Mesendoderm (in vitro differentiated cells): ENCODE data around the gene CHST1.

Source experiments
- DNase-seq: peaks from one replicate; pipeline ENCODE4 v3.0.0; 2013
- H2AK5ac ChIP-seq: 2 replicates; pipeline ENCODE4 v1.6.1; 2013; ENCODE audit warnings: low read length, inconsistent platforms
- H2BK120ac ChIP-seq: 2 replicates; pipeline ENCODE4 v1.6.1; 2013; ENCODE audit warnings: low read depth, mild to moderate bottlenecking, low read length, moderate library complexity, mixed read lengths
- H2BK15ac ChIP-seq: replicated peaks from 2 replicates; pipeline ENCODE4 v1.6.1; 2013; ENCODE audit warnings: low read depth, mild to moderate bottlenecking, moderate library complexity
- H2BK5ac ChIP-seq: 2 replicates; pipeline ENCODE4 v1.6.1; 2013; ENCODE audit warnings: low read length, inconsistent platforms
- H3K18ac ChIP-seq: 2 replicates; pipeline ENCODE4 v1.6.1; 2013; ENCODE audit warnings: mild to moderate bottlenecking, low read length, mixed read lengths
- H3K23ac ChIP-seq: one replicate; pipeline ENCODE4 v1.6.1; 2013; ENCODE audit warnings: low read length
- H3K27ac ChIP-seq: 2 replicates; pipeline ENCODE4 v1.5.1; 2013; ENCODE audit warnings: low read depth, mild to moderate bottlenecking, inconsistent platforms, low read length, moderate library complexity
- H3K27me3 ChIP-seq: 2 replicates; pipeline ENCODE4 v1.6.1; 2013; ENCODE audit warnings: low read length, control low read depth, mild to moderate bottlenecking, inconsistent platforms; ENCODE audit not compliant: insufficient read depth, poor library complexity
- H3K36me3 ChIP-seq: 2 replicates; pipeline ENCODE4 v1.6.1; 2013; ENCODE audit warnings: low read length, inconsistent platforms; ENCODE audit not compliant: control insufficient read depth, insufficient read depth
- H3K4ac ChIP-seq: one replicate; pipeline ENCODE4 v1.6.1; 2013; ENCODE audit warnings: low read depth, mild to moderate bottlenecking, low read length, moderate library complexity
- H3K4me1 ChIP-seq: 2 replicates; pipeline ENCODE4 v1.6.1; 2013; ENCODE audit warnings: low read depth, low read length, inconsistent platforms; ENCODE audit not compliant: control insufficient read depth
- H3K4me2 ChIP-seq: 2 replicates; pipeline ENCODE4 v1.6.1; 2013; ENCODE audit warnings: low read length
- H3K4me3 ChIP-seq: 2 replicates; pipeline ENCODE4 v1.5.1; 2013; ENCODE audit warnings: mild to moderate bottlenecking, low read length
- H3K56ac ChIP-seq: one replicate; pipeline ENCODE4 v1.6.1; 2013; ENCODE audit warnings: low read length
- H3K79me1 ChIP-seq: 2 replicates; pipeline ENCODE4 v1.6.1; 2013; ENCODE audit warnings: low read length, inconsistent platforms
- H3K79me2 ChIP-seq: 2 replicates; pipeline ENCODE4 v1.6.1; 2013; ENCODE audit warnings: mild to moderate bottlenecking, low read length; ENCODE audit not compliant: control insufficient read depth, insufficient read depth
- H3K9ac ChIP-seq: 2 replicates; pipeline ENCODE4 v1.6.1; 2013; ENCODE audit warnings: low read length, inconsistent platforms
- H4K5ac ChIP-seq: one replicate; pipeline ENCODE4 v1.6.1; 2013; ENCODE audit warnings: low read length
- H4K8ac ChIP-seq: one replicate; pipeline ENCODE4 v1.6.1; 2013; ENCODE audit warnings: low read depth, mild to moderate bottlenecking, control low read depth, low read length, moderate library complexity
- WGBS: extraction: QIAGEN DNeasy Blood & Tissue Kit; methylation state at CpG from one replicate; pipeline ENCODE4 v1.1.7; 2013; ENCODE audit warnings: low lambda C conversion rate, missing lambda C conversion rate; ENCODE audit not compliant: insufficient coverage; ENCODE audit errors: extremely low coverage; 5-methylcytosine and 5-hydroxymethylcytosine counted together

CHST1 gene

DNA sequence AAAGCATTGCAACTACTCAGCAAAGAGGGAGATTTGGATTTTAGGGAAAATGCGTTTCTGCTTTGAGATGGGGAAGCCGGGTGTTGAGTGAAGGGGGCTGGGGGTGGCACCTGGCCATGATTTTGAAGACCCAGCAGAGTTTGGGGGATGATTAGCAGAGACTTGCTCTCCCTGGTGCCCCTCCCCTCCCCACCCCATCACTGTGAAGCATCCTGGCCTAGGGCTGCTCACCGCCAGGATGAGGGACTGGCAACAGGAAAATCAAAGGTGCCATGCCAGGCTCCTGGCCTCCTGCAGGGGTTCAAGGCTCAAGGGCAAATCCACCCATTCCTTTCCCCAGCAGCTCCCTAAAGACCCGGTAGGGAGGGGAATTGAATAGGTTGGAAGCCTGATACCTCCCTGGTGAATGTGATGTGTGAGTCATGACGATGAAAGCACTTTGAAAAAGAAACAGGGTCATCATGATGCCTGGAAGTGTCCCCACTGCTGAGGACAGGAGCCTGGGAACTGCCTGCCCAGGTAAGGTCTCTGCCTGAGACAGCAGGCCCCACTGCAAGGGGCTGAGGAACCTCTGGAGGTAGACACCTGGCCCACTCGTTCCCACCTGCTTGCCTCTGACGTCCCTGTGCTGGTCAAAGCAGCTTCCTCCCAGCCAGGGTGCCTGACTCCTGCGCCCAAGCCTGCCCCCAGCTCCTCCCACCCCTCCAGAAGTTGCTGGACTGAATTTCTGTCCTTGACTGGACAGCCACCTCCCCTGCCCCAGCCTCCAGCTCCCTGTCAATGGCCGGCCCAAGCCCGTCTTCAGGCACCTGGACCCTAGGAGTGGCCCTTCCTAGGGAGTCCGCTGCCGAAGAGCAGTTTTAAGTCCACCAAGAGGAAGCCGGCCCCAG, 1.7 kb downstream of the CHST1 start:
- no peak overlapping the region for H4K8ac ChIP-seq
- no peak overlapping the region for H3K56ac ChIP-seq
- H3K4me3 ChIP-seq = no peak overlapping the region
- no peak overlapping the region for H3K4ac ChIP-seq
- H3K18ac ChIP-seq = no peak overlapping the region
- H3K27ac ChIP-seq = no peak overlapping the region
- H3K27me3 ChIP-seq = no peaks in the 10 kb centered on the region
- no peaks in the 10 kb centered on the region for H3K79me2 ChIP-seq
- H3K79me1 ChIP-seq = no peaks in the 10 kb centered on the region
- H3K23ac ChIP-seq = peak overlapping the region; percentile 15
- H2BK120ac ChIP-seq = no peak overlapping the region
- H3K9ac ChIP-seq = no peak overlapping the region
- no peak overlapping the region for H2AK5ac ChIP-seq
- H3K36me3 ChIP-seq = no peaks in the 10 kb centered on the region
- peaks cover 10% of the 10 kb centered on the region for H3K4me1 ChIP-seq
- no CpG with 5 or more reads among the region's 13 CpGs for WGBS
- H2BK5ac ChIP-seq = no peak overlapping the region
- no peak overlapping the region for H4K5ac ChIP-seq
- H2BK15ac ChIP-seq = no peak overlapping the region
- DNase-seq = peak; percentile 63
- H3K4me2 ChIP-seq = no peak overlapping the region

- Histone ChIP-seq H4K8ac (no peak overlapping the region), H2BK15ac (no peak overlapping the region), H2BK5ac (no peak overlapping the region), H3K79me1 (no peaks in the 10 kb centered on the region), H3K9ac (no peak overlapping the region), H3K79me2 (no peaks in the 10 kb centered on the region), H3K56ac (no peak overlapping the region), H2AK5ac (no peak overlapping the region), H3K23ac (no peak overlapping the region), H2BK120ac (no peak overlapping the region), H3K27ac (no peak overlapping the region), H3K18ac (no peak overlapping the region), H3K4ac (no peak overlapping the region), H3K4me1 (peaks cover 10% of the 10 kb centered on the region), H3K27me3 (no peaks in the 10 kb centered on the region), H3K4me3 (no peak overlapping the region), H4K5ac (no peak overlapping the region), H3K4me2 (no peak overlapping the region), H3K36me3 (no peaks in the 10 kb centered on the region)
- peak; percentile 85 for DNase-seq
- WGBS = no CpG with 5 or more reads among the region's 14 CpGs
These were observed 2.5 kb downstream of the CHST1 start for GRCh38 chr11:45662665-45663485.

DNA sequence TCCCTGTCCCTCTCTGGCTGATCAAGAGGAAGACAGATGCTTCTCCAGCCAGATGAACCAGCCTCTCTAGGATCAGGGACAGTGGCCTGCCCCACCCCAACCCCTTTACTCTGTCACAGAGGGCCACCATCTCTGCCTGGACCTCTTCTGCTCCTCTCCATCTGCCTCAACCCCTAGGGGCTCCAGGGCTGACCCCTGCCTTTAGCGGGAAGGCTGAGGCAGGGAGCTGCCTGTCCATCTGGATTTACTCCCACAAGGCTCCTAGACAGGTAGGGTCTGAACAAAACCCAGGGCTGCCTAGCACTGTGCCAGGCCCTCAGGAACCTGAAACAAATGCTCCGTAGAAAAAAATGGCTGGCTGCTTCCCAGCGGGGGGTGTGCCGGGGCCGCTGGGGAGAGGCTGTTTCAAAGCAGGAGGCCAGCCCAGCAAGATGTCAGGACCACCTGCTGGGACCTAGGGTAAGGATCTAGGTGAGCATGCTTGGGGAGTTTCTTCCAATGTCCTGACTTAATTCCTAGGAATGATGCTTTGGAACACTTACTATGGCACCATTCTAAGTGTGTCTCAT, 3.2 kb downstream of the CHST1 start:
- Histone ChIP-seq H2BK15ac (no peak overlapping the region), H3K4ac (no peak overlapping the region), H3K4me2 (no peak overlapping the region), H3K9ac (no peak overlapping the region), H4K8ac (no peak overlapping the region), H3K79me1 (no peaks in the 10 kb centered on the region), H3K23ac (no peak overlapping the region), H3K27ac (no peak overlapping the region), H2AK5ac (no peak overlapping the region), H3K4me3 (no peak overlapping the region), H2BK5ac (no peak overlapping the region), H3K79me2 (no peaks in the 10 kb centered on the region), H3K27me3 (no peaks in the 10 kb centered on the region), H3K56ac (no peak overlapping the region), H3K18ac (no peak overlapping the region), H4K5ac (no peak overlapping the region), H2BK120ac (no peak overlapping the region), H3K4me1 (peaks cover 10% of the 10 kb centered on the region), H3K36me3 (no peaks in the 10 kb centered on the region)
- DNase-seq = no peak
- WGBS = no CpG with 5 or more reads among the region's 5 CpGs

- no peak overlapping the region for H2BK15ac ChIP-seq
- H2BK120ac ChIP-seq = no peak overlapping the region
- H3K27me3 ChIP-seq = no peaks in the 10 kb centered on the region
- no peak overlapping the region for H2AK5ac ChIP-seq
- H3K79me2 ChIP-seq = no peaks in the 10 kb centered on the region
- H3K23ac ChIP-seq = no peak overlapping the region
- H3K27ac ChIP-seq = no peak overlapping the region
- H4K5ac ChIP-seq = no peak overlapping the region
- no CpG with 5 or more reads among the region's 7 CpGs for WGBS
- H3K56ac ChIP-seq = no peak overlapping the region
- no peak overlapping the region for H3K4ac ChIP-seq
- H3K18ac ChIP-seq = no peak overlapping the region
- H3K4me2 ChIP-seq = no peak overlapping the region
- H2BK5ac ChIP-seq = no peak overlapping the region
- no peaks in the 10 kb centered on the region for H3K79me1 ChIP-seq
- no peak overlapping the region for H3K4me3 ChIP-seq
- no peak overlapping the region for H3K9ac ChIP-seq
- DNase-seq = no peak
- peaks cover 10% of the 10 kb centered on the region for H3K4me1 ChIP-seq
- H3K36me3 ChIP-seq = no peaks in the 10 kb centered on the region
- no peak overlapping the region for H4K8ac ChIP-seq
These were observed 3.9 kb downstream of the CHST1 start for GRCh38 chr11:45661439-45662055.

DNA sequence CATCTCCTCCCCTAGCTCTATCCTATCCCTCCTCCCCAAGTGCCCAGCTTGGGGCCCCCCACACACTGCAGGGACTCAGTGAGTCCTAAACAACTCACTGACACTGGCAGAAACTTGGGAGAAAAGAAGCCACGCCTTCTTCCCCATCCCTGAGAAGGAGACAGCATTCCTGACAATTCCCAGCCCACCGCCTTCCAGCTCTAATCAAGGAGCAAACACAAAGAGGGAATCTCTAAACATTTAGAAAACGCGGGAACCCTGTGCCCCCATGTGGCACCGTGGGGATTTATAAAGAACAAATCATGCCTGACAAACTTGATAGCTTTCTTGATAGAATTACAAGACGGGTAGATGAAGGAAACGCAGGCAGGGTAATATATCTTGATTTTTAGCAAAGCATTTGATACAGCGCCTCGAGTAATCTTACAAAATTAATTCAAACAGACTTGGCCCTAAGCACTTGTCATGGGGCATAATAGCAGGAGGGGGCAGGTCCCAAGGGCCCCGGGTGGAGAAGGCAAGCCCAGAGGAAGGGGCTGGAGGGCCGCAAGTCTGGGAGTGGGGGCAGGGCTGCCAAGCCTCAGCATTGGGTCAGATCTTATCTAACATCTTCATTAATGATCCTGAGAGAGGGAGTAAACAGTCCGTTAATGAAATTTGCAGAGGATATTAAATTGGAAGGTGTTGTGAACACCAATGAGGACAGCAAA, 4.5 kb downstream of the CHST1 start:
- DNase-seq = peak; percentile 56
- Histone ChIP-seq H3K79me1 (no peaks in the 10 kb centered on the region), H3K36me3 (no peaks in the 10 kb centered on the region), H2BK15ac (no peak overlapping the region), H3K9ac (no peak overlapping the region), H3K27ac (no peak overlapping the region), H3K27me3 (no peaks in the 10 kb centered on the region), H3K4me3 (no peak overlapping the region), H3K4ac (no peak overlapping the region), H2BK120ac (no peak overlapping the region), H4K8ac (no peak overlapping the region), H3K23ac (no peak overlapping the region), H3K56ac (no peak overlapping the region), H4K5ac (no peak overlapping the region), H2AK5ac (no peak overlapping the region), H2BK5ac (no peak overlapping the region), H3K18ac (no peak overlapping the region), H3K79me2 (no peaks in the 10 kb centered on the region), H3K4me2 (no peak overlapping the region), H3K4me1 (peaks cover 10% of the 10 kb centered on the region)
- WGBS = no CpG with 5 or more reads among the region's 12 CpGs
